Activated naive CD4-positive, alpha-beta T cell treated with Interleukin-2 at 50 U/mL for 16 hours (primary cell): ENCODE measurements around the gene GRIP1.

Source experiments
- DNase-seq: peaks from one replicate; pipeline ENCODE4 v3.0.0-alpha.2; 2020

GRIP1 gene

DNA sequence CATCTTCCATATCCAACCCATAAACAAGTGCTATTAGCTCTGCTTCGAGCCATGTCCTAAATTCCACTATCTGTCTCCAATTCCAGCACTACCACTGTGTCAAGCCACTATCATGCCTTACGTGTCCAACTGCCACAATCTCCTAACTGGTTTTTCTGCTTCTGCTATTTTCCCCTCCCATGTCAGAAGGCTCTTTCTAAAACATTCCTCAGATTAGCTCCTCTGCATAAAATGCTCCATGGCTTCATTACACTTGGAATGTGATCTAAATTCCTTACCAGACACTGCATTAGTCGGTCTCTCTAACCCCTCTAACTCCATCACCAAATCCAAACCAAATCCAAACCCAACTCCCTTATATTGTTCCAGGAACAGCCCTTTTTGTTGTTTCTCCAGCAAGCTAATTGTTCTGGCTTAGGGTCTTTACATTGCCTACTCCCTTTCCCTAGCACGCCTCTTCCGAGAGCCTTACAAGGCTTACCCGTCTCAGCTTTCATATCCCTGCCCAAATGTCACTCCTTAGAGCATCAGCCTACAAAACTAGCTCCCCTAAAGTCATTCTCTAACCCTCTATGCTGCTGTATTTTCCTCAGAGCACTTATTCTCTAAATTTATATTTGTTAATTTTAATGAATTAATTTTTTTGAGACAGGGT lies 236.8 kb downstream of the GRIP1 start:
- DNase-seq = no peak

DNA sequence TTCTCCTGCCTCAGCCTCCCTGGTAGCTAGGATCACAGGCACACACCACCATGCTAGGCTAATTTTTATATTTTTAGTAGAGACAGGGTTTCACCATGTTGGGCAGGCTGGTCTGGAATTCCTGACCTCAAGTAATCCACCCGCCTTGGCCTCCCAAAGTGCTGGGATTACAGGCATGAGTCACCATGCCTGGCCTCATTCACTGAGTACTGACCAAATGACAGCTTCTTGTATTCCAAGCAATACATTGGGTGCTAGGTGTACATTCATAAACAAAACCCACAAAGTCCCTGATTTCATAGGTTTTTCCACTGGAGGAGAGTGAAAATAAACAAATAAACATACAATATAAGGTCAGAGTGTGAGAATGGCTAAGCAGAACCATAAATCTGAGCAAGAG lies 240.3 kb downstream of the GRIP1 start:
- DNase-seq = no peak

DNA sequence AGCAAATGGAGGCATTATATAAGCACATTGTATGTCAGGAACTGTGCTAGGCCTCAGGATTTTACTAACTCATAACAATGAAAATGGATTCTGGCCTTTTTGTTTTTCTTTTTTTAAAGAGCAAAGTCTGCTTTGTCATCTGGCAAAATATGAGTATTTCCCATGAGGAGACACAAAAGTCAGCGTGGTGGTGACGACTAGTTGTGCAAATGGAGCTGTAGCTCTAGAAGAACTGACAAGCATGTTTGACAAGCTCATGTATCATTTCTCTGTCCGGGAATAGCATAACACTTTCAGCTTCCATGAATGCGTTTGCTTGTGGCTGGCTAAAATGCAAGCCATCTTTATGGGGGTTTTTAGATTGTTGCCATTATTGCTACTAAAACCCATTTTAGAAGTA lies 248.8 kb downstream of the GRIP1 start:
- DNase-seq = no peak

DNA sequence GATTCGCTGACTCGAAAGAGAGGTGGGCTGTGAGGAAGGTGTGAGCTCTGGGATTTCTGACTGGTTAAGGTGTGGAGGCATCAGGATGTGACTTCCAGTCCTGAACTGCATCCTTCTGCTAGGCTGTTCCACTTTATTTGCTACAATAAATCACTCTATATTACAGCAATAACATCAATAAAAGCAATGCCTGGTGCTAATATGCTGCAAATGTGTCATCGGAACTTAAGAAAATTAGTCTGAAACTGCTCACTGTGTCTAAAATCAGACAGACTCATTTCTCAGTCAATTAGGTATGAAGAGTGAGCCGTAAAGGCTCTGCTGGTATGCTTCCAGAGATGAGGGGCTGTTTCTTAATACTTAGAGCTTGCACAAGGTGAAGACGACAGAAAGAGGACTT lies 250.0 kb downstream of the GRIP1 start:
- no peak for DNase-seq

DNA sequence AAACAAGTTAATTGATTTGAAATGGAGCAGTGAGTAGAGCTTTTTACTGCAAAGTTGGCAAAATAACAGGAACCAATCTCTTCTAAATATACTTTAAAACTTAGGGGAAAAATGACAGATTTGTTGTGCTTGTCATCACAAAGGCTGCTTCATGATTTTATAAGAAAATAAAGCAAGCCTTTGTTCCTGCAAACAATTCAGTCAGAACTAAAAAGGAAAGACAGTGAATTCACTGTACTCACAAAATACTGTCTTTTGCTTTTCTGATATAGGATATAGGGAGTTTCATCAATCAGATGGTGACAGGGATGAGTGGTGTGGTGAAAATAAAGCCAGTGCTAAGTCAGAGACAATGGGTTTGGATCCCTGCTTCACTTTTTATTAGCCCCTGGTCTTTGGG lies 250.6 kb downstream of the GRIP1 start:
- DNase-seq = no peak

DNA sequence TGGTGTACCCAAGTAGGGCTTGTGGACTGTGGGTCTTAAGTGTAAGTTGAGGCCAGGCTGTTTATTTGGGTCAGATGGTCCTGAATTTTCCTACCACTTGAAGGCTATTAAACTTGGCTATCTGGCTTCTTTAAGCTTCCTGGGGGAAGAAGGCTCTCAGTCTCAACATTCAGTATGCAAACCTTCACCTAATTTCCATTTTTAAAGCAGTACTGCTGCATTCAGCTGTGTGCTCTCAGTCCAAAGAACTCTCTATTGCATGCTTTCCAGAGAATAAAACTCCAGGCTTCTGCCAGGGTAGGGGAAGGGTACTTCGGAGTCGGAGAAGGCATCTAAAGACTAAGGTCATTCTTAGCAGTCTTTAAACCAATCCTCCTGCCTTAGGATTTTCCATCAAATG lies 252.2 kb downstream of the GRIP1 start:
- DNase-seq = no peak

DNA sequence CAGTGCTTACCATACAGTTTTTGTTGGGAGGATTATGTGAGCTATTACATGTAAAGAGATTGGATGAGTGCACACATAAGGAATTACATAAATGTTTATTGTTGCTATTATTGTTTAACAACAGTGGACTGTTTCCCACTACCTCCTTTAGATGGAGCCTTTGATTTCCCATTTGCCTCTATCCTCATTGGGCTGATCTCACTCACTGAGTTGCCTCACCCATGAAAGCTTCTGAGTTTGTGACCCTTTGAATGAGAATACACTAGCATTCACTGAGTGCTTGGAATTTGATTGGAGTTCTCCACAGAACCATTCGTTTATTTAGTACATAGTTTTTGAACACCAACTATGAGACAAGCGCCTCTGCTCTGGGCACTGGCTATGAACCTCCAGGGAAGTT lies 255.6 kb downstream of the GRIP1 start:
- DNase-seq = no peak

DNA sequence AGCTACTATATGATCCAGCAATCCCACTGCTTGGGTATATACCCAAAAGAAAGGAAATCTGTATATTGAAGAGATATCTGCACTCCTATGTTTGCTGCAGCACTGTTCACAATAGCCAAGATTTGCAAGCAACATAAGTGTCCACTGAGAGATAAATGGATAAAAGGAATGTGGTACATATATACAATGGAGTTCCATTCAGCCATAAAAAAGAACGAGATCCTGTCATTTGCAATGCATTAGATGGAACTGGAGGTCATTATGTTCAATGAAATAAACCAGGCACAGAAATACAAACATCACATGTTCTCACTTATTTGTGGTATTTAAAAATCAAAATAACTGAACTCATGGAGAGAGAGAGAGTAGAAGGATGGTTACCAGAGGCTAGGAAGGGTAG lies 260.0 kb downstream of the GRIP1 start:
- DNase-seq = no peak

DNA sequence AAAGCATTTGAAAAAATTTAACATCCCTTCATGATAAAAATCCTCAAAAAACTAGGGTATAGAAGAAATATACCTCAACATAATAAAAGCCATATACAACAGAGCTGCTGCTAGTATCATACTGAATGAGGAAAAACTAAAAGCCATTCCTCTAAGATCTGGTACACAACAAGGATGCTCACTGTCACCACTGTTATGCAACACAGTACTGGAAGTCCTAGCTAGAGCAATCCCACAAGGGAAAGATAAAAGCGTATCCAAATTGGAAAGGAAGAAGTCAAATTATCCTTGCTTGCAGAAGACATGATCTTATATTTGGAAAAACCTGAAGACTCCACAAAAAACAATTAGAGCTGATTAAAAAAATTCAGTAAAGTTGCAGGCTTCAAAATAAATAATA lies 261.7 kb downstream of the GRIP1 start:
- no peak for DNase-seq

DNA sequence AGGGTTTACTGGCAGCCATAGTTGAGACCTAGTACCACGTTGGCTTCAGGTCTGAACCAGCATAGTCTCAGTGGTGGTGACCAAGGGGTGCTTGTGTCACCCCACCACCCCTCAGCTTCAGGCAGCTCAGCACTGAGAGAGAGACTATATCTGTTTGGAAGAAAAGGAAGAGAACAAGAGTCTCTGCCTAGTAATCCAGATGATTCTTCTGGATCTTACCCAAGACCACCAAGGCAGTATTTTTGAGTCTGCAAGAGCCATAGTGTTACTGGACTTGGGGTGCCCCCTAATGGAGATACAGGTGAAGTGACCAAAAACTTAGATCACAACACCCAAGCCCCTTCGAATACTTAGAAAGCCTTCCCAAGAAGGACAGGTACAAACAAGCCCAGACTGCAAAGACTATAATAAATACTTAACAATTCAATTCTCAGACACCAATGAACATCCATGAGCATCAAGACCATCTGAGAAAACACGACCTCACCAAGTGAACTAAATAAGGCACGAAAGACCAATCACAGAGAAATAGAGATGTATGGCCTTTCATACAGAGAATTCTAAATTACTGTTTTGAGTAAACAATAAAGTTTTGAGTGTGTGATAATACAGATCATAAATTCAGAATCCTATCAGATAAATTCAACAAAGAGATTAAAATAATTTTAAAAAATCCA lies 269.5 kb downstream of the GRIP1 start:
- peak; percentile 24 for DNase-seq

DNA sequence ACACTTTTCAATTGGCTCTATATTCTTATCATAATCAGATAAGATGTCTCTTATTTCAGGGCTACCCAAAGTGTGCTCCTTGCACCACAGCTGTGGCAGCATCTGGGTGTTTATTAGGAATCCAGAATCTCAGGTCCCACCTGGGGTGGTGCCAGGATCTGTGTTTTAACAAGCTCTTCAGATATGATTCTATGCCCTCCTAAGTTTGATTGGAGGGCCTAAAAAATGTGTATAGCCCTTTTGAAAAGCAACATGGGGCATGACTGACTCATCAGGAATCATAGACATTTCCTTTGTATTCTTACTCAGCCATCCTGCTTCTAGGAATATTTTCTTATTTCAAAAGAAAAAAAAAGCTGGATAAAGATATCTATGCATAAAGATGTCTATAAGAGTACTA lies 273.5 kb downstream of the GRIP1 start:
- no peak for DNase-seq

DNA sequence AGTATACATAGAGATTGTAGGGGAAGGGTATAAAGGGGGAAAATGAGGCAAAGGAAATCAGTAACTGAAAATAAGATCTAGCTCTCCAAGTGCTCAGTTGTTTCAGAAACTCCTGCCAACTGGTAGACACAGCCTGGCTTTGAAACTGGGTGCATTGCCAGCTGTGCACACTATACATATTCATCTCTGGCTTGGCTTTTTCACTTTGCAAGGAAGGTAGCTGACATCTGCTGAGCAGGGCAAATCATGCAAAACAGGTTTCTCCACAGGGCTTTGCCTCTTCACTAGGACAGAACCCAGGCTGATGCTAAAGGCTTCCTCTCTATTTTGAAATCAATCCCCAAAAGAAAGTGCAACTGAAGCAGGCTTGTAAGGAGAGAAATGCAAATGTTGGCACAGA lies 275.1 kb downstream of the GRIP1 start:
- no peak for DNase-seq

DNA sequence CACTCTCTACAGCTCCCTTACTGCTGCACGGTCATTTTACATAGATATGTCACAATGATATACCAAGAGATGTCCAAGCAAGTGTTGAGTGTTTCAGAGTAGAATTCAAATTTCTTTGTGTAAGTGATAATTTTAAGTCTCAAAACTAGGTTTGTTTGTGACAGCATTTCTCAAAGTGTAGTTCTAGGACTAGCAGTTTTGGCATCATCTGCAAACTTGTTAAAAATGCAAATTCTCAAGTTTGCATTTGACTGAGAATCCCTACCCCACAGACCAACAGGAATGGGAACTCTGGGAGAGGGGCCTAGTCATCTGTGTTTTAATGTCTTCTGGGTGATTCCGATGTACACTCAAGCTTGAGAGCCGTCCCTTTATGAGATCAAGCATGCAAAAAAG lies 279.0 kb downstream of the GRIP1 start:
- no peak for DNase-seq

DNA sequence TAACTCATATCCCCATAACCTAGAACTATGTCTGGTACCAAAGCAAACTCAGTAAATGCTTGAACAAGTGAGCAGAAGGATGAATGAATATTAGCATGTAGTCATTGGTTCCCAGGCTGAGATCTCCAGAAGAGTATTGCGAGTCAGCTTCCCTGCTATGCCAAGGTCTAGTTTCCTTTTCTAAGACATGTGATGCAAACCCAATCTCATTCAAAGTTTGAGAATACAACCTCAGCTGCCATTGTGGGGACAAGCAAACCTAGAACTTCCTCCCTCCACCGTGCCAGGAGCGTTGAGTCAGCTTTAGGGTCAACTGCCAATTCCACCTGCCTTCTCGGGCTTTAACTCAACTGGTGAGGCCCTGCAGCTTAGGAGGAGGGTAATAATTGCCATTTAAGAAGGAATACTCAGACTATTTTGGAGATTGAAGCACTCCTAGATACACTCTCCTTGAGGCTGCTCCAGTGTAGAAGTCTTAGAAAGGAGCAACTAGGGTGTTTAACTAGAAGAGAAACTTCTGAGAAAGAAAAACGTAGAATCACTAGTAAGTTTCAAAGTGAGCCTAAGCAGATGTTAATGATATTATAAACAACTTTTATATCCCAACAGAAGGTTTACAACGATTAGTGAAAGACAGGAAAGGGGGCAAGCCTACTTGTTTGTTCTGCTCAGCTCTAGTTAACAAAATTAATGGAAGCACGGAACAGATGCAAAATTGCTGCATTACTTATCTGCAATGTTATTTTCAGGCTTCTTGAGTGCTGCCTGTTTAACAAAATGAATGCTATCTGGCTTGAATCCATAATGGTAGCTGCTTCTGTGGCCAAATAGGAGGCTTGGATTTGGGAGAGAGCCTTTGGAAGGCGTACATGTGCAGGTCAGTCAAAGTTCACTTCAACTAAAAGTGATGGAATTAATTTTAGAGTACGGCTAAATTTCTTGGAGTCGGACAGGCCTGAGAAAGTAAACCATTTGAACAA lies 279.7 kb downstream of the GRIP1 start:
- DNase-seq = no peak

DNA sequence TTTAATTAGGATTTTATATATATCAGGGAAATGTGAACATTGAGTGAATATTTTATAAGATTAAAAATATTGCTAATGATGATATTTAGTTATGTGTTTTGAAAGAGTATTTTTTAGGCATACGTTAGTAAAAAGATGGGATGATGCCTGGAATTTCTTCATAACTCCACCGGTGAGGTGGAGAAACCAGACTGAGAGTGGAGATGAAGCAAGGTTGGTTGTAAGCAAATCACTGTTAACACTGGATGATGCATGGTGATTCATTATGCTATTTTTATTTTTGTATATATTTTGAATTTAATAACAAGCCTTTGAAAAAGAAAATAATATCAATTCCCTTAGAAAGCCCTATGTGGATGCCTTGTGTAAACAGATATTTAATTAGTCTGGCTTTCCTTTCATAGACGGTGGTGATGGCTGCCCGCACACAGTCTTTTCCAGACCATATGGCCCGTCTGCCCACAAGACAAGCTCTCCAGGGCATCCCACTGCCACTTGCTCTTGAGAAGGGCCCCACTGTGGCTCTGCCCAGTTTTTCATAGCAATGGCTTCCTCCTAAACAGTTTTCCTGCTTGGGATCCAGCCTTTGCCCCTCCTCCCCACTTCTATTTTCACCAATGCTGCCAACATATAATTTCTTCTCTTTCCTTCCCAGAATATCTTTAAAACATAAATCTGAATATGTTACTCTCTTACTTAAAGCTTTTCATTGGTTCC lies 281.1 kb downstream of the GRIP1 start:
- DNase-seq = no peak

DNA sequence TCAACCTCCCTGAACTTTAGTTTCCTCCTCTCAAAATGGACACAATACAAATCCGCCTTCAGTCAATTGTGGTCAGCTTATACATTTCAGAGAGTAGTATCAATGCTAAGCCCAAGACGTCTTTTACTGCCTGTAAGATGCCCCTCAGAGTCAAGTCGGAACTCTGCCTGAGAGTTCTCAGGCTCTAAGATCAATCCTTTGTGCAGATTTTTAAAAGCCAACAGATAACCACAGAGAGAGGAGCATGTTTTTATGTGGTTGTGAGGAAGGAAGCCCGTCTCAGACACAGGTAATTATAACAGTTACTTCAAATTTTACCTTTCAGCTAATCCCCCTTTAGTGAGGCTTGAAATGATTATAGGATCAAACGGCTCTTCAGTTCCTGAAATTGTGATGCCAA lies 285.0 kb downstream of the GRIP1 start:
- no peak for DNase-seq

DNA sequence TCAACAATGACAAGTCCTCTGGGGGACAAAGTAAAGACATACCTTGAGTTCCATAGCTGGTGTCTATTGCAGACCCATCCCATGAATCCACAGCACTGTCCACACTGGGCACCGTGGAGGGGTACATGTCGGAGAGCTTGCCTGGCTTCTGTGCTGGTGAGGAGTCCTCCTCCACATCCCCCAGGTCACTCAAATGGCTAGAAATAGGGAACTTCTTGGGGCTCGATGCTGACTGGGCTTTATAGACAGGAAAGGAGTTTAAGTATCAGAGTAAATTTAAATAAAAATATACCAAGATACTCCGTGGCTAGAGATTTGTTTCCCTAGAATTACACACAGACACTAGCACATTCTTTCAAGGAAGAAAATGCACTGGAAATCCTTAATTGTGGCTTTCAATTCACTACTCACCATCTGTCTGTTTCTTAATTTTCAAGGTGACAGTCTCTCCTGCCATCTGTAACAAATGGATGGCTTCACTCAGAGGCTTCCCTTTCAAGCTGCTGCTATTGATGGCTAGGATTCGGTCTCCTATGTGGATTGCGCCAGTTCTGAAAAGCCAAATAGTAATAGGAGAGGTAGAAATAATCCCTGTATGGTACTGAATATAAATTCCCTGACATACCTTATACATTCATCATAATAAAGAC lies 286.5 kb downstream of the GRIP1 start:
- DNase-seq = no peak

DNA sequence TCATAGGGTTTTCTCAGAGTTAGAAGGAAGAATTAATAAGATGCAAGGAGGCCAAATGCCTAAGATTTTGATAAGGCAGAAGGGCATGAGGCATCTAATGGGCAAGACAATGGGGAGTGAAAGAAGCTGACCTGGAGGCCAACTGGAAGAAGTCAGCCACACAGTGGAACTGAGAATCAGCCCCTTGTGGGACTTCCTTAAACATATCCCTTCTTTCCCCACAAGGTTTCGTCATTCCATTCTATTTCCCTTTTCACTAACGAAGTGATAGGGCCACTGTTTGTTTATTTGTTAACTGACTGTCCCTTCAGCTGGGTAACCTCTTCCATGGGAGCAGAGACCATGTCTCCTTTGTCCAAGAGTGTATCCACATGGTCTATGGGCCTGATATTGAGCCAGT lies 290.4 kb downstream of the GRIP1 start:
- DNase-seq = no peak

DNA sequence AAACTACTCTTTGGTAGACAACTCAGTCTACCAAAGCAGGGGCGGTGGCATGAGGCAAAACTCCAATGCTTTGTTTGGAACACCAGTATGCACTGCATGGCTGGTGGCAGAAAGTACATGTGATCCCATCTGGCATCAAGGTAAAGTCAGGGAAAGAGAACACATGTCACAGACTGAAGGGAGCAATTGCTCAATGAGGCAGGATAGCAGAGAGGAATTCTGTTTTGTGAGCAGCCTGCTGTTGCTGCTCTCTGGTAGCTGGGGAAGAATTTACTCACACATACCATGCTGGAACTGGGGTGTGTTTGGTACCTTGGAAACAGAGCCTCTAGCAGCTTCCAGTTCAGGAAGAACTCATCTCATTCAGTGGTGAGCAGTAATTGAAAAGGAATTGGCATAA lies 291.8 kb downstream of the GRIP1 start:
- DNase-seq = no peak

DNA sequence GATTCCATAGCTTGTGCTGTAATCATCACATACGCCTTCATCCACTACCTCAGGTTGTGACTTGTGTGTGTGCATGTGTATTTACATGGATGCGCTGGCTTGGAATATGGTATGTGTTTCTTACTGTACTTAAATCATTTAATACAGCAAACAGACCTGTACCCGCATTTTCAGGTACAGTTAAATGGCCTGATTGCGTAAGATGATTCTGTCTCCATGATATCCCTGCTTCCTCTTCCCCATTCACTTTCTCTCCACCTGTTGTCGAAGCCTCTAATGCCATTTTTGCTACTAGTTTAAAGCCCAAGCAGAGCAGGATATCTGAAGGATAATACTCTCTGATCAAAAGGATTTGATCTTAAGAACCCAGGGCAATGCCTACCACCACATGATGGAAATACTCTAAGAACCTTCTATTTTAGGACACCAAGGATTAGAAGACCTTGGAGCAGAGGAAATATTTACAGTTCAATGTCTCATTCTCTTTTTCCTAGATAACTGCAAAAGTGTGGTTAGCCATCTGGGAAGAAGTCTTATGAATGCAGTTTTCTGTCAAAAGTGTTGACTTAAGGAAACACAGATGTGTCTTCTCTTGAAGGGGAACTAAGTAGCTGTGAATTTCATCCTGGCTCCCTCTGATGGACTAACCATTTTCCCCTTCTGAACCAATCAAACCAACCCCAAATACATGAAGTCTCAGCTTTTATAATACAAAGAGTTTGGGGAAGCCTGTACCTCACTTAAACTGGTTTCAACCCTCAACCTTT lies 297.9 kb downstream of the GRIP1 start:
- DNase-seq = no peak

DNA sequence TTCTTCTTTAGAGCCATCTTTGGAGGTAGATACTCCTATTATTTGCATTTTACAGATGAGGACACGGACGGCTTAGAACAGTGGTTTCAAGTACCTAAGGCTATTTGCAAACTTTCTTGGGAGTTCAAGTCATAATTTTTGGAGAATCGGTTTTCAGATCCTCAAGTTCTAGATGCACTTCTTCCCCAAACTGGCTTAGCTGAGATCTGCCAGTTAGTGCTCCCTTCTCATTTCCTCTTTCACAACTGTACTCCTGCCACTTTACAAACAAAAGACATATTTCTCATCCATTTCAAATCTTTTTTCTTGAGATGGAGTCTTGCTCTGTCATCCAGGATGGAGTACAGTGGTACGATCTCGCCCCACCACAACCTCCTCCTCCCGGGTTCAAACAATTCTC lies 299.3 kb downstream of the GRIP1 start:
- DNase-seq = no peak

DNA sequence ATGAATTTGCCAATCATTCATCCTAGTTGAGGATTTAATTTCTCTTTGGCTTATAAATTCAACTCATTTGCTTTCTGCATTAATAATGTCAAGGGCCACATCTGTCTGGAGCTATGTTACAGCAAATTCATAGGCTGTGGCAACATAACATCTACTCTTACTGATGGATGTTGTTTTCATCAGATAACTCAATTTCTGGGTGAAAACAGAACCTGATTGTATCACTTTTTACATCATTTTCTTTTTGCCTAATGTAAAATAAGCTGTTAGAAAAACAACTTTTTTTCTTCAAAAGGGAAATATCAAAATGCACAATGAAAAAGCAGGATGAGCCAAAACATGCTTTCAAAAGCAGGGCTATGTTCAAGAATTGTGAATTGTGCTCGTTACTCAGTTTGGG lies 303.3 kb downstream of the GRIP1 start:
- DNase-seq = no peak
